ENCODE results near the gene MAPKBP1.

The MAPKBP1 gene

GRCh38 chr15:41874736-41875135, 100.5 kb downstream of the MAPKBP1 start:
- TF ChIP-seq, protein P1, sequence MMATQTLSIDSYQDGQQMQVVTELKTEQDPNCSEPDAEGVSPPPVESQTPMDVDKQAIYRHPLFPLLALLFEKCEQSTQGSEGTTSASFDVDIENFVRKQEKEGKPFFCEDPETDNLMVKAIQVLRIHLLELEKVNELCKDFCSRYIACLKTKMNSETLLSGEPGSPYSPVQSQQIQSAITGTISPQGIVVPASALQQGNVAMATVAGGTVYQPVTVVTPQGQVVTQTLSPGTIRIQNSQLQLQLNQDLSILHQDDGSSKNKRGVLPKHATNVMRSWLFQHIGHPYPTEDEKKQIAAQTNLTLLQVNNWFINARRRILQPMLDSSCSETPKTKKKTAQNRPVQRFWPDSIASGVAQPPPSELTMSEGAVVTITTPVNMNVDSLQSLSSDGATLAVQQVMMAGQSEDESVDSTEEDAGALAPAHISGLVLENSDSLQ (IDR thresholded peaks at IDR 0.05): no peak
- no peak for TF ChIP-seq SP1 (IDR thresholded peaks at IDR 0.05)
- TF ChIP-seq TARDBP (IDR thresholded peaks at IDR 0.05): no peak
- no peak for TF ChIP-seq HDGF (IDR thresholded peaks at IDR 0.05; ENCODE audit: borderline replicate concordance)
- no peak for TF ChIP-seq CTBP1 (IDR thresholded peaks at IDR 0.05; ENCODE audit: borderline replicate concordance)
- TF ChIP-seq ELF4 (IDR thresholded peaks at IDR 0.05): no peak
- no peak for TF ChIP-seq L3MBTL2 (conservative IDR thresholded peaks at IDR 0.05)
- no peak for TF ChIP-seq SUZ12 (IDR thresholded peaks at IDR 0.05)
- TF ChIP-seq NFRKB (IDR thresholded peaks at IDR 0.05): no peak
- TF ChIP-seq ARNT (IDR thresholded peaks at IDR 0.05): no peak
- TF ChIP-seq LEF1 (IDR thresholded peaks at IDR 0.05; ENCODE audit: borderline replicate concordance): no peak
- no peak for TF ChIP-seq FOXA1 (IDR thresholded peaks at IDR 0.05)
- TF ChIP-seq ZNF384 (IDR thresholded peaks at IDR 0.05): no peak
- TF ChIP-seq BHLHE40 (IDR thresholded peaks at IDR 0.05; ENCODE audit: borderline replicate concordance): no peak
- no peak for TF ChIP-seq FOXM1 (IDR thresholded peaks at IDR 0.05; ENCODE audit: borderline replicate concordance)
- ChIA-PET CTCF (no interaction called here), POLR2A (no interaction called here)
- no peak for DNase-seq (ENCODE audit: extremely low spot score)

- DNase-seq (ENCODE audit: extremely low spot score): no peak
- no peak for TF ChIP-seq FOXK2 (IDR thresholded peaks at IDR 0.05)
- no peak for TF ChIP-seq HDGF (IDR thresholded peaks at IDR 0.05; ENCODE audit: borderline replicate concordance)
- no peak for TF ChIP-seq SP1 (IDR thresholded peaks at IDR 0.05)
- no peak for TF ChIP-seq SUZ12 (IDR thresholded peaks at IDR 0.05)
- TF ChIP-seq L3MBTL2 (conservative IDR thresholded peaks at IDR 0.05): no peak
- TF ChIP-seq ARNT (IDR thresholded peaks at IDR 0.05): no peak
- ChIA-PET POLR2A (no interaction called here), CTCF (no interaction called here)
Measured at GRCh38 chr15:41876007-41876406, 101.7 kb downstream of the MAPKBP1 start.

GRCh38 chr15:41876689-41877088, 102.4 kb downstream of the MAPKBP1 start:
- no peak for DNase-seq (ENCODE audit: extremely low spot score)
- TF ChIP-seq HDGF (IDR thresholded peaks at IDR 0.05; ENCODE audit: borderline replicate concordance) (no peak), FOXK2 (IDR thresholded peaks at IDR 0.05) (no peak), BHLHE40 (IDR thresholded peaks at IDR 0.05; ENCODE audit: borderline replicate concordance) (no peak), FOXM1 (IDR thresholded peaks at IDR 0.05; ENCODE audit: borderline replicate concordance) (no peak), SP1 (IDR thresholded peaks at IDR 0.05) (no peak), L3MBTL2 (conservative IDR thresholded peaks at IDR 0.05) (no peak), ELF4 (IDR thresholded peaks at IDR 0.05) (no peak), ZNF384 (IDR thresholded peaks at IDR 0.05) (no peak)
- TF ChIP-seq, protein P1 (IDR thresholded peaks at IDR 0.05): no peak
- ChIA-PET CTCF (no interaction called here), POLR2A (no interaction called here)

Data from HEK293T (cell line).